Epithelial cell of esophagus (primary cell): ENCODE results near the gene LRRC32.

Source experiments
- DNase-seq: peaks from one replicate; pipeline ENCODE4 v3.0.0; 2010; ENCODE audit warnings: low read depth
- H3K4me3 ChIP-seq: 2 replicates; pipeline ENCODE4 v1.5.1; 2011; ENCODE audit warnings: mild to moderate bottlenecking, low read length, control low read depth
- TF ChIP-seq, protein P1 (sequence below): IDR thresholded peaks from 2 replicates; pipeline ENCODE4 v1.5.1; 2011; ENCODE audit warnings: low read depth, mild to moderate bottlenecking, low read length, control low read depth, inconsistent platforms; ENCODE audit not compliant: insufficient read depth; ENCODE audit errors: missing control alignments

The LRRC32 gene

DNA sequence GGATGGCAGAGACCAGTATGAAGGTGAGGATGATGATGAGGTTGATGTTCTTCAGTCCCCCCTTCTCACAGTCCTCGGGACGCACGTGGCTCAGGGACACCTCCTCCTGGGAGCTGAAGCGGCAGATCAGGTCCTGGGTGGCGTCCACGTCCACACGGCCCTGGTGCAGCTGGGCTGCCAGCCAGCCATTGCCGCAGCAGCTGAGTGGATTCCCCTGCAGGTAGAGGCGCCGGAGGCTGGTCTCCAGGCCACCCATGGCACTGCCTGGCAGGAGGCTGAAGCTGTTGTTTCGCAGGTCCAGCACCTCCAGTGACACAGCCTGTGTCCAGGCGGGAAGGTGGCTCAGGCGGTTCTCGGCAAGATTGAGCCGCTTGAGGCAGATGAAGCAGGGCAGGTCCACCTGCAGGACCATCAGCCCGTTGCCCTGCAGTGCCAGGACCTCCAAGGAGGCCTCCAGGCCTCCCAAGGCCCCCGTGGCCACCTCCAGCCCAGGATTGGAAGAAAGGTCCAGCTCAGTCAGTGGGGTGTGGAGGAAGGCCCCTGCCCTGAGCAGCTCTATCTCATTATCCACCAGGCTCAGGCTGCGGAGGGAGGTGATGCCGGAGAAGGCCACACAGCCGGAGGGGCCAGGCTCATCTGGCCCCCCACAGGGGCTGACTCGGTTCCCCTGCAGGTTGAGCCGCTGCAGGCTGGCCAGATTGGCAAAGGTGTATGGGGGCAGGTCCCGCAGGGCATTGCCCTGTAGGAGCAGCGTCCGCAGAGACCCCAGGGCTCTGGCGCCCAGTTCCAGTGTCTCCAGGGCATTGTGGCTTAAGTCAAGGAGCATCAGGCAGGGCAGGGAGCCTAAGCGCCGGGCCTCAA, 10.6 kb downstream of the LRRC32 start:
- no peak for DNase-seq
- no peak overlapping the region for H3K4me3 ChIP-seq
- TF ChIP-seq, protein P1, sequence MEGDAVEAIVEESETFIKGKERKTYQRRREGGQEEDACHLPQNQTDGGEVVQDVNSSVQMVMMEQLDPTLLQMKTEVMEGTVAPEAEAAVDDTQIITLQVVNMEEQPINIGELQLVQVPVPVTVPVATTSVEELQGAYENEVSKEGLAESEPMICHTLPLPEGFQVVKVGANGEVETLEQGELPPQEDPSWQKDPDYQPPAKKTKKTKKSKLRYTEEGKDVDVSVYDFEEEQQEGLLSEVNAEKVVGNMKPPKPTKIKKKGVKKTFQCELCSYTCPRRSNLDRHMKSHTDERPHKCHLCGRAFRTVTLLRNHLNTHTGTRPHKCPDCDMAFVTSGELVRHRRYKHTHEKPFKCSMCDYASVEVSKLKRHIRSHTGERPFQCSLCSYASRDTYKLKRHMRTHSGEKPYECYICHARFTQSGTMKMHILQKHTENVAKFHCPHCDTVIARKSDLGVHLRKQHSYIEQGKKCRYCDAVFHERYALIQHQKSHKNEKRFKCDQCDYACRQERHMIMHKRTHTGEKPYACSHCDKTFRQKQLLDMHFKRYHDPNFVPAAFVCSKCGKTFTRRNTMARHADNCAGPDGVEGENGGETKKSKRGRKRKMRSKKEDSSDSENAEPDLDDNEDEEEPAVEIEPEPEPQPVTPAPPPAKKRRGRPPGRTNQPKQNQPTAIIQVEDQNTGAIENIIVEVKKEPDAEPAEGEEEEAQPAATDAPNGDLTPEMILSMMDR = no peak

DNA sequence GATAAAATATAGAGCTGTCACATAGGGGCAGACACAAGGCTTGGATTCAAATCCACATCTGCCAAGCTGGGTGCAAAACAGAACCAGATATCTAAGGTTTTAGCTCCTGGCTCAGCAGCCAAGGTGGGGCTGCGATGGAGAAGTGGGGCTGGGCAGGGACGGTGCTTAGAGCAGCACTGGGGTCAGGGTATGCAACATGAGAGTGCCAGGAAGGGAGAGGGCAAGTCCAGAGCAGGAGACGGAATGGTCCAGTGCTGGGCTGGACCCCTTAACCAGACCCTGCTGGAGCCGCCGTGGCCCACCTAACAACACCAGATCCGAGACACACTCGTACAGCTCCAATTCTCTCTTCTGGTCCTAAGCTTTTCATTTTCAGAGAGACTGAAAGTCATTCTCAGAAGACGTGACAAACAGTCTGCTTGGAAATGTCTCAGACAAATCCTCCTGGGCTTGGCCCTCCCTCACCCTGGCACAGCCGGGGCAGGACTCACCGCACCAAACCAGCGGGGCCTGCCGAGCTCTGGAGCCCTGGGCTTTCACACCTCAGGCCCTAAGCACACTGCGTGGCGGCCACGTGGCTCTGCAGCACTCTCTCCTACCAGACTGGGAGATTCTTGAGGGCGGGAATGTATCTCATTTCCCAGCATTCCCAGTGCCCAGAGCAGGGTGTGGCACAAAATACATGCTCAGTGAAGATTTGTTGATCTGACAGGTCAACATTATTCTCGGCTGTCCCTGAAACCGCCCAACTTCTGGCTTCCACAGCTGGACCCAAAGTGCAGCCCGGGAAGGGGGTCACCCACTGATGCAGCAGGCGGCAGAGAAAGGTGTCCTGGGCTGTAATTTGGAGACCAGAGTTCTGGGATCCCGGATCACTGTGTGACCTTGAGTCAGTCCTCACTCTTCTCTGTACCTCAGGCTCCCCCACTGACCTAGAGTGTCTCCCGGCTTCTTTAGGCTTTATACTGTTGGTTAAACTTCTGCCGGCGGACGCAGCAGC, 11.6 kb downstream of the LRRC32 start:
- TF ChIP-seq, protein P1 = no peak
- no peak for DNase-seq
- no peak overlapping the region for H3K4me3 ChIP-seq

DNA sequence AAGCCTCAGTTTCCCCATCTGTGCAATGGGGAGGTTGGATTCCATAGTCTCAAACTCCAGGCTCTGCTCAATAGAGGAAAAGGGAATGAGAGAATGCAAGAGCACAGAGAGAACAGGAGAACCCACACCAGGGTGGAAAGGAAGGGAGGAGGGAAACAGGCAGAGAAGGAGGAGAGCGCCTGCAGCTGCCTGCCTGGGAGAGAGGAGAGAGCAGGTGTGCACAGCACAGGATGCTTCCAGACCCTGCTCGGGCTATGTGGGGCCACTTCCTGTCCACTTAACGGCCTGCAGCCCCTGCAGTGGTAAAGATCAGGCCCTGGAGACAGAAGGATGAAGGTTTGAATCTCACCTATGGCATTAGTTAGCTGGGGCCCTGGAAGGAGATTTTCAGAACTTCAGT, 12.3 kb downstream of the LRRC32 start:
- H3K4me3 ChIP-seq = no peak overlapping the region
- TF ChIP-seq, protein P1 = no peak
- no peak for DNase-seq

DNA sequence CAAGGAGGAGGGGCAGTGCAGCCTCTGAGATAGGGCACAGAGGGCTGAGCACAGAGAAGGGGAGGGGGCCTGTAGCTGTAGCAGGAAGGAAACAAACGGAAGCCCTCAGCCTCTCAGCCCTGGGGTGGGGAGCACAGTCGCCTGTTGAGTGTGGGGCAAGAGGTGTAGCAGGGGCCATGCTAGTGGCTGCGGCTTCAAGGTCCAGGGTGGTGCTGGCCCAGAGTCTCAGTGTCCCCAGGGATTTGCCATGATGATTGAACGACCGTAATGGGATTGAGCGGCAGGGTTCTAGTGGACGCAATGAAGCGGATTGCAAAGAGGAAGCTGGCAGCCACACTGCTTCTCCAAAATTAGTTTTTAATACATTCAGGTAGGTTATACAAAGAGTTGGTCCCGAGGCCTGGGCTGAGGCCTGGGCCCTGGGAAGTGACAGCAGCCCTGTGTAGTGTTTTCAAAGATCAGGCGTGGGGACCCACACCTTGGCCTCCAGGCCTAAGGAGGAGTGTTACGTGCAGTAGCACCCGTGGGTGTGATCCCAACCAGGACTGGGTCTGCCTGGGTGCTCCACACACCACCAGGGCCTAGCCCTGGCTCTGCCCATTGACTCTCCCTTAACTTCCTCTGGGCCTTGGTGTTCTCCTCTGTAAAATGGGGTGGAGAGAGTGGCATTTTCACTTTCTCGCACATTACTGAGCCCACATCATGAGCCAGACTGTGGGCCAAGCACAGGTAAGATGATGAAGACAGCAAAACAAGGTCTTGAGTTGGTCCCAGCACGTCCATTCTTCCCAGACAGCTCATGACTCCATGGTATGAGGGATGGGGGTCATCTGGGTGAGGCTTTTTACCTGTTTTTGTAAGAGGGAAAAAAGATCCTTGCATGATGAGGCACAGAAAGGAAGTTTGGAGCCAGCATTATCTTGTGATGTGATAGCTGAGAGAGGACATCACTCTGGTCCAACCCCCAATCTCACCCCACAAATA, 13.1 kb downstream of the LRRC32 start:
- no peak overlapping the region for H3K4me3 ChIP-seq
- TF ChIP-seq, protein P1 = no peak

DNA sequence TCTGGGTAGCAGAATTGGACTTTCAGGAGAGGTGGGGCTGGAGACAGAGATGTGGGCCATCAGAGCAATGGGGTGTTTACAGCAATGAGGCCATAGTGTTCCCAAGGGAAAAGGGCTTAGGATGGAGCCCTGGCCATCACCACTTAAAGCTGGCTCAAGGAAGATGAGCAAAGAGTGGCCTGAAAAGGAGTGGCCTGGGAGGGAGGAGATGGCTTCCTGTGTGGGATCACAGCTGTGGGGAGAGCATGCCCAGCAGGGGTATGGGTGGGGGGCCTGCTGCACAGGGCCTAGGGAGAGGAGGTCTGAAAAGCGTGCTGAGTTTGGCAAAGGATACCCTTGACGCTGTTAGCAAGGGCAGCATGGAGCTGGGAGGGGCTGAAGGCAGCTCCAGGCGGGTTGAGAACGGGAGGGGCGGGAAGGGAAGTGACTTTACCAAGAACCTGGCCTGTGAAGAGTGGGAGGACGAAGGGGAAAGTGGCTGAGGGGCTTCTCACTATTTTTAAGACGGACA, 13.9 kb downstream of the LRRC32 start:
- DNase-seq = no peak
- TF ChIP-seq, protein P1 = no peak
- H3K4me3 ChIP-seq = no peak overlapping the region

More for the DNA sequence above, 13.1 kb downstream of the LRRC32 start:
- DNase-seq = no peak

DNA sequence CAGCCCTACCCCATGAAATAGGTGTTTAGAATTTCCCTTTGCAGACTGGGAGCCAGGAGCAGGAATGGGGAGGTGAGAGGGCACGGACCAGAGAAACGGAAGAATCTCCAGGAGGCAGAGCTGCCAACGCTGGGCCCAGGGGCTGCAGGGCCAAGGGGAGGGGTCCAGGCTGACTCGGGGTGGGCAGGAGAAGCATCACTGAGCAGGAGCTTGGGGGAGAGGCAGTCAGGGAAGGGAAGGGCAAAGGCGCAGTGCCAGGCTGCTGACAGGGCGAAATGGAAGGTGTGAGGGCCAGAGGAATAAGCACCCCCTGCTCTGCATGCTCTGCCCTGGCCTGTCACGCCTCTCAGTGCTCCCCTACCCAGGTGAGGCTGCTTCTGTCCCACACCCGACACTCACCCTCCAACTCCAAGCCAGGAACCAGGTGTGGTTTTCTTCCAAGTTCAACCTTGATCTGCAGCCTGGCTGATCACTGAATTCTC, 14.5 kb downstream of the LRRC32 start:
- TF ChIP-seq, protein P1 = no peak

More for the DNA sequence above, 14.5 kb downstream of the LRRC32 start:
- no peak for DNase-seq
- H3K4me3 ChIP-seq = no peak overlapping the region
